GM12874 (cell line): Measurements from ENCODE around the gene SMC1A.

Source experiments
- CTCF ChIP-seq: IDR thresholded peaks from 2 replicates; pipeline ENCODE4 v1.5.1; 2011; ENCODE audit warnings: low read depth, mild to moderate bottlenecking, control low read depth, low read length, moderate library complexity; ENCODE audit not compliant: insufficient read depth

SMC1A gene

GRCh38 chrX:53357799-53358530 lies 64.5 kb downstream of the SMC1A start:
- no peak for TF ChIP-seq CTCF

- no peak for TF ChIP-seq CTCF
Measured at GRCh38 chrX:53356186-53356585, 66.3 kb downstream of the SMC1A start.

GRCh38 chrX:53354669-53355068 lies 67.8 kb downstream of the SMC1A start:
- no peak for TF ChIP-seq CTCF

- TF ChIP-seq CTCF: no peak
Measured at GRCh38 chrX:53347948-53348347, 74.5 kb downstream of the SMC1A start.

GRCh38 chrX:53340852-53341645 lies 81.4 kb downstream of the SMC1A start:
- no peak for TF ChIP-seq CTCF

GRCh38 chrX:53337101-53337500 lies 85.4 kb downstream of the SMC1A start:
- no peak for TF ChIP-seq CTCF

GRCh38 chrX:53333853-53334252 lies 88.6 kb downstream of the SMC1A start:
- TF ChIP-seq CTCF: no peak
